Measurements from ENCODE around the gene PEX26. TPM values are rescaled to one million over a fixed set of nuclear protein-coding genes. Genes with fewer than 3 reads are reported as not detected.

The PEX26 gene
- total and polyA plus RNA-seq, 2 of the 13 experiments (the other 11 are each of a cell fraction or from before 2014, with no cell fraction given), result 10.6 to 25.1 TPM

GRCh38 chr22:18058371-18059093 lies 19.3 kb upstream of the PEX26 start (continued):
- TF ChIP-seq, protein P1, sequence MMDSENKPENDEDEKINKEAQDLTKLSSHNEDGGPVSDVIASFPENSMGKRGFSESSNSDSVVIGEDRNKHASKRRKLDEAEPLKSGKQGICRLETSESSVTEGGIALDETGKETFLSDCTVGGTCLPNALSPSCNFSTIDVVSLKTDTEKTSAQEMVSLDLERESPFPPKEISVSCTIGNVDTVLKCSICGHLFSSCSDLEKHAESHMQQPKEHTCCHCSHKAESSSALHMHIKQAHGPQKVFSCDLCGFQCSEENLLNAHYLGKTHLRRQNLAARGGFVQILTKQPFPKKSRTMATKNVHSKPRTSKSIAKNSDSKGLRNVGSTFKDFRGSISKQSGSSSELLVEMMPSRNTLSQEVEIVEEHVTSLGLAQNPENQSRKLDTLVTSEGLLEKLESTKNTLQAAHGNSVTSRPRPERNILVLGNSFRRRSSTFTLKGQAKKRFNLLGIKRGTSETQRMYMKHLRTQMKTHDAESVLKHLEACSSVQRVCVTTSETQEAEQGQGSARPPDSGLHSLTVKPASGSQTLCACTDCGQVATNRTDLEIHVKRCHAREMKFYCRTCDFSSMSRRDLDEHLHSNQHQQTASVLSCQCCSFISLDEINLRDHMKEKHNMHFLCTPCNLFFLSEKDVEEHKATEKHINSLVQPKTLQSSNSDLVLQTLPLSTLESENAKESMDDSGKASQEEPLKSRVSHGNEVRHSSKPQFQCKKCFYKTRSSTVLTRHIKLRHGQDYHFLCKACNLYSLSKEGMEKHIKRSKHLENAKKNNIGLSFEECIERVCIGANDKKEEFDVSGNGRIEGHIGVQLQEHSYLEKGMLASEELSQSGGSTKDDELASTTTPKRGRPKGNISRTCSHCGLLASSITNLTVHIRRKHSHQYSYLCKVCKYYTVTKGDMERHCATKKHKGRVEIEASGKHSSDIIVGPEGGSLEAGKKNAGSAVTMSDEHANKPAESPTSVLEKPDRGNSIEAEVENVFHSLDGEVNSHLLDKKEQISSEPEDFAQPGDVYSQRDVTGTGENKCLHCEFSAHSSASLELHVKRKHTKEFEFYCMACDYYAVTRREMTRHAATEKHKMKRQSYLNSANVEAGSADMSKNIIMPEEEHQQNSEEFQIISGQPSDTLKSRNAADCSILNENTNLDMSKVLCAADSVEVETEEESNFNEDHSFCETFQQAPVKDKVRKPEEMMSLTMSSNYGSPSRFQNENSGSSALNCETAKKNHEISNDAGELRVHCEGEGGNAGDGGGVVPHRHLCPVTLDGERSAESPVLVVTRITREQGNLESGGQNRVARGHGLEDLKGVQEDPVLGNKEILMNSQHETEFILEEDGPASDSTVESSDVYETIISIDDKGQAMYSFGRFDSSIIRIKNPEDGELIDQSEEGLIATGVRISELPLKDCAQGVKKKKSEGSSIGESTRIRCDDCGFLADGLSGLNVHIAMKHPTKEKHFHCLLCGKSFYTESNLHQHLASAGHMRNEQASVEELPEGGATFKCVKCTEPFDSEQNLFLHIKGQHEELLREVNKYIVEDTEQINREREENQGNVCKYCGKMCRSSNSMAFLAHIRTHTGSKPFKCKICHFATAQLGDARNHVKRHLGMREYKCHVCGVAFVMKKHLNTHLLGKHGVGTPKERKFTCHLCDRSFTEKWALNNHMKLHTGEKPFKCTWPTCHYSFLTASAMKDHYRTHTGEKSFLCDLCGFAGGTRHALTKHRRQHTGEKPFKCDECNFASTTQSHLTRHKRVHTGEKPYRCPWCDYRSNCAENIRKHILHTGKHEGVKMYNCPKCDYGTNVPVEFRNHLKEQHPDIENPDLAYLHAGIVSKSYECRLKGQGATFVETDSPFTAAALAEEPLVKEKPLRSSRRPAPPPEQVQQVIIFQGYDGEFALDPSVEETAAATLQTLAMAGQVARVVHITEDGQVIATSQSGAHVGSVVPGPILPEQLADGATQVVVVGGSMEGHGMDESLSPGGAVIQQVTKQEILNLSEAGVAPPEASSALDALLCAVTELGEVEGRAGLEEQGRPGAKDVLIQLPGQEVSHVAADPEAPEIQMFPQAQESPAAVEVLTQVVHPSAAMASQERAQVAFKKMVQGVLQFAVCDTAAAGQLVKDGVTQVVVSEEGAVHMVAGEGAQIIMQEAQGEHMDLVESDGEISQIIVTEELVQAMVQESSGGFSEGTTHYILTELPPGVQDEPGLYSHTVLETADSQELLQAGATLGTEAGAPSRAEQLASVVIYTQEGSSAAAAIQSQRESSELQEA (CRISPR knock-in tag; IDR thresholded peaks at IDR 0.05; ENCODE audit: not compliant biosample characterization), result no peak
- TF ChIP-seq GLI4 (CRISPR knock-in tag; IDR thresholded peaks at IDR 0.05; ENCODE audit: borderline replicate concordance), result no peak
- TF ChIP-seq, protein P2, sequence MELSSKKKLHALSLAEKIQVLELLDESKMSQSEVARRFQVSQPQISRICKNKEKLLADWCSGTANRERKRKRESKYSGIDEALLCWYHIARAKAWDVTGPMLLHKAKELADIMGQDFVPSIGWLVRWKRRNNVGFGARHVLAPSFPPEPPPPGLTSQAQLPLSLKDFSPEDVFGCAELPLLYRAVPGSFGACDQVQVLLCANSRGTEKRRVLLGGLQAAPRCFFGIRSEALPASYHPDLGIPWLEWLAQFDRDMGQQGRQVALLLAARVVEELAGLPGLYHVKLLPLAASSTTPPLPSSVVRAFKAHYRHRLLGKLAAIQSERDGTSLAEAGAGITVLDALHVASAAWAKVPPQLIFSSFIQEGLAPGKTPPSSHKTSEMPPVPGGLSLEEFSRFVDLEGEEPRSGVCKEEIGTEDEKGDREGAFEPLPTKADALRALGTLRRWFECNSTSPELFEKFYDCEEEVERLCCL (CRISPR knock-in tag; IDR thresholded peaks at IDR 0.05; ENCODE audit: borderline replicate concordance), result no peak
- no peak for TF ChIP-seq BORCS8-MEF2B (CRISPR knock-in tag; IDR thresholded peaks at IDR 0.05)
